ENCODE results near the gene ARMC8. TPM values are rescaled to one million over a fixed set of nuclear protein-coding genes. Genes with fewer than 3 reads are reported as not detected.

The ARMC8 gene
- total and polyA plus RNA-seq, 4 donors = 8.4 to 53.6 (median 22.8) TPM

DNA sequence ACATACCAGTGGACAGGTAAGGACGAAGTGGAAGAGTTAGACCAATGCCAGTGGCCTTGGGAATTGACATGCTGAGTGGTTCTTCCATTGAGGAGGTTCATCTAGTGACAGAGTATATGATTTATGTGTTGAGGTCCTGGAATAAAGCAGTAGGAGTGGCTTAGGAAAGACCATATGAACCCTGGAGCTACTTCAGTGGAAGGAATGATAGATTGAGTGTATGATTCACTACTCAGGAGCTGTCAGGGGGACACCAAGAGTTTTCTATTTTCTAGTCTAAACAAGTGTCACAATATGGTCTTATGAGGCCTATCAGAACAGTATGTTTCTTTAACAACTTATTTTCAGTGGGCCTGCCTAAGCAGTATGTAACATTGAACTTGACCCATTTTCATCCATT lies 78.6 kb downstream of the ARMC8 start:
- no peak overlapping the region for H3K9ac ChIP-seq (ENCODE audit: low read depth in 1 of 2, low read length in 2 of 2)
- 98% methylated on average over 1 of the region's 1 CpG for WGBS
- TF ChIP-seq, protein P1, sequence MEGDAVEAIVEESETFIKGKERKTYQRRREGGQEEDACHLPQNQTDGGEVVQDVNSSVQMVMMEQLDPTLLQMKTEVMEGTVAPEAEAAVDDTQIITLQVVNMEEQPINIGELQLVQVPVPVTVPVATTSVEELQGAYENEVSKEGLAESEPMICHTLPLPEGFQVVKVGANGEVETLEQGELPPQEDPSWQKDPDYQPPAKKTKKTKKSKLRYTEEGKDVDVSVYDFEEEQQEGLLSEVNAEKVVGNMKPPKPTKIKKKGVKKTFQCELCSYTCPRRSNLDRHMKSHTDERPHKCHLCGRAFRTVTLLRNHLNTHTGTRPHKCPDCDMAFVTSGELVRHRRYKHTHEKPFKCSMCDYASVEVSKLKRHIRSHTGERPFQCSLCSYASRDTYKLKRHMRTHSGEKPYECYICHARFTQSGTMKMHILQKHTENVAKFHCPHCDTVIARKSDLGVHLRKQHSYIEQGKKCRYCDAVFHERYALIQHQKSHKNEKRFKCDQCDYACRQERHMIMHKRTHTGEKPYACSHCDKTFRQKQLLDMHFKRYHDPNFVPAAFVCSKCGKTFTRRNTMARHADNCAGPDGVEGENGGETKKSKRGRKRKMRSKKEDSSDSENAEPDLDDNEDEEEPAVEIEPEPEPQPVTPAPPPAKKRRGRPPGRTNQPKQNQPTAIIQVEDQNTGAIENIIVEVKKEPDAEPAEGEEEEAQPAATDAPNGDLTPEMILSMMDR (IDR thresholded peaks at IDR 0.05; ENCODE audit: low read depth, low read length, missing input control) = no peak
- no peak for TF ChIP-seq HNF4G (IDR thresholded peaks at IDR 0.05)
- TF ChIP-seq, protein P2, sequence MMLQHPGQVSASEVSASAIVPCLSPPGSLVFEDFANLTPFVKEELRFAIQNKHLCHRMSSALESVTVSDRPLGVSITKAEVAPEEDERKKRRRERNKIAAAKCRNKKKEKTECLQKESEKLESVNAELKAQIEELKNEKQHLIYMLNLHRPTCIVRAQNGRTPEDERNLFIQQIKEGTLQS (IDR thresholded peaks at IDR 0.05) = no peak
- TF ChIP-seq, protein P3, sequence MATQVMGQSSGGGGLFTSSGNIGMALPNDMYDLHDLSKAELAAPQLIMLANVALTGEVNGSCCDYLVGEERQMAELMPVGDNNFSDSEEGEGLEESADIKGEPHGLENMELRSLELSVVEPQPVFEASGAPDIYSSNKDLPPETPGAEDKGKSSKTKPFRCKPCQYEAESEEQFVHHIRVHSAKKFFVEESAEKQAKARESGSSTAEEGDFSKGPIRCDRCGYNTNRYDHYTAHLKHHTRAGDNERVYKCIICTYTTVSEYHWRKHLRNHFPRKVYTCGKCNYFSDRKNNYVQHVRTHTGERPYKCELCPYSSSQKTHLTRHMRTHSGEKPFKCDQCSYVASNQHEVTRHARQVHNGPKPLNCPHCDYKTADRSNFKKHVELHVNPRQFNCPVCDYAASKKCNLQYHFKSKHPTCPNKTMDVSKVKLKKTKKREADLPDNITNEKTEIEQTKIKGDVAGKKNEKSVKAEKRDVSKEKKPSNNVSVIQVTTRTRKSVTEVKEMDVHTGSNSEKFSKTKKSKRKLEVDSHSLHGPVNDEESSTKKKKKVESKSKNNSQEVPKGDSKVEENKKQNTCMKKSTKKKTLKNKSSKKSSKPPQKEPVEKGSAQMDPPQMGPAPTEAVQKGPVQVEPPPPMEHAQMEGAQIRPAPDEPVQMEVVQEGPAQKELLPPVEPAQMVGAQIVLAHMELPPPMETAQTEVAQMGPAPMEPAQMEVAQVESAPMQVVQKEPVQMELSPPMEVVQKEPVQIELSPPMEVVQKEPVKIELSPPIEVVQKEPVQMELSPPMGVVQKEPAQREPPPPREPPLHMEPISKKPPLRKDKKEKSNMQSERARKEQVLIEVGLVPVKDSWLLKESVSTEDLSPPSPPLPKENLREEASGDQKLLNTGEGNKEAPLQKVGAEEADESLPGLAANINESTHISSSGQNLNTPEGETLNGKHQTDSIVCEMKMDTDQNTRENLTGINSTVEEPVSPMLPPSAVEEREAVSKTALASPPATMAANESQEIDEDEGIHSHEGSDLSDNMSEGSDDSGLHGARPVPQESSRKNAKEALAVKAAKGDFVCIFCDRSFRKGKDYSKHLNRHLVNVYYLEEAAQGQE (IDR thresholded peaks at IDR 0.05) = no peak

DNA sequence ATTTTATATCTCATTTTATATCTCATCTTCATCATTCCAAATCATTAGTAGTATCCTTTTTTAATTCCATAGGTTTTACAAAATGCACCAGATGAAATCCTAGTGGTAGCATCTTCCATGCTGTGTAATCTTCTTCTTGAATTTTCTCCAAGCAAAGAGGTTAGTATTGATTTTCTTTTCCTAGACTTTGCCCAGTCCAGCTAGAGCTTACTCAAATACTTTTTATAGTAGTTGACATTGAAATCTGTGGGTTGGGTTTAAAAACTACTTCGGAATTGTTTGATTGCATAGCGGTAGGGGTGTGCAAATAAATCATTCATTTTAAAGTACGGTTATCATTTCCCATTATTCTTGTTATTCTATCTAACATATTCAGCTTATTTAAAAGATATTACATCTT lies 80.0 kb downstream of the ARMC8 start:
- Histone ChIP-seq H3K36me3 (ENCODE audit: control insufficient read depth in 4 of 4, insufficient read depth in 3 of 4, low read depth in 1 of 4, low read length in 3 of 4) (peaks cover 3 to 16% (median 10%) of the 10 kb centered on the region in 4 donors), H3K4me3 (ENCODE audit: low read depth in 1 of 3, low read length in 3 of 3) (no peak overlapping the region), H3K9me3 (ENCODE audit: control insufficient read depth in 4 of 4, low read length in 3 of 4) (no peaks in the 10 kb centered on the region), H3K27ac (ENCODE audit: low read depth in 1 of 2, low read length in 2 of 2) (no peak overlapping the region), H3K27me3 (ENCODE audit: control insufficient read depth in 4 of 4, insufficient read depth in 4 of 4, low read length in 3 of 4) (no peaks in the 10 kb centered on the region), H3K4me1 (ENCODE audit: control insufficient read depth in 4 of 4, insufficient read depth in 4 of 4, low read length in 3 of 4) (no peaks in the 10 kb centered on the region), H3K9ac (ENCODE audit: low read depth in 1 of 2, low read length in 2 of 2) (no peak overlapping the region)
- TF ChIP-seq, protein P4, sequence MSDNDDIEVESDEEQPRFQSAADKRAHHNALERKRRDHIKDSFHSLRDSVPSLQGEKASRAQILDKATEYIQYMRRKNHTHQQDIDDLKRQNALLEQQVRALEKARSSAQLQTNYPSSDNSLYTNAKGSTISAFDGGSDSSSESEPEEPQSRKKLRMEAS (IDR thresholded peaks at IDR 0.05) = peak; percentile 14
- no peak for TF ChIP-seq FOXA1 (IDR thresholded peaks at IDR 0.05)
- TF ChIP-seq HNF4A (conservative IDR thresholded peaks at IDR 0.05) = peak; percentile 75 to 83
- no peak for TF ChIP-seq RXRA (IDR thresholded peaks at IDR 0.05)
- TF ChIP-seq, protein P5, sequence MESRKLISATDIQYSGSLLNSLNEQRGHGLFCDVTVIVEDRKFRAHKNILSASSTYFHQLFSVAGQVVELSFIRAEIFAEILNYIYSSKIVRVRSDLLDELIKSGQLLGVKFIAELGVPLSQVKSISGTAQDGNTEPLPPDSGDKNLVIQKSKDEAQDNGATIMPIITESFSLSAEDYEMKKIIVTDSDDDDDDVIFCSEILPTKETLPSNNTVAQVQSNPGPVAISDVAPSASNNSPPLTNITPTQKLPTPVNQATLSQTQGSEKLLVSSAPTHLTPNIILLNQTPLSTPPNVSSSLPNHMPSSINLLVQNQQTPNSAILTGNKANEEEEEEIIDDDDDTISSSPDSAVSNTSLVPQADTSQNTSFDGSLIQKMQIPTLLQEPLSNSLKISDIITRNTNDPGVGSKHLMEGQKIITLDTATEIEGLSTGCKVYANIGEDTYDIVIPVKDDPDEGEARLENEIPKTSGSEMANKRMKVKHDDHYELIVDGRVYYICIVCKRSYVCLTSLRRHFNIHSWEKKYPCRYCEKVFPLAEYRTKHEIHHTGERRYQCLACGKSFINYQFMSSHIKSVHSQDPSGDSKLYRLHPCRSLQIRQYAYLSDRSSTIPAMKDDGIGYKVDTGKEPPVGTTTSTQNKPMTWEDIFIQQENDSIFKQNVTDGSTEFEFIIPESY (IDR thresholded peaks at IDR 0.05) = no peak
- peak; percentile 38 for TF ChIP-seq HNF4G (IDR thresholded peaks at IDR 0.05)
- peak in 1 of 2 donors; percentile 32 for TF ChIP-seq JUND (IDR thresholded peaks at IDR 0.05)
- DNase-seq (ENCODE audit: low spot score) = no peak
- 47% methylated on average over 3 of the region's 3 CpGs for WGBS

More for the DNA sequence above, 78.6 kb downstream of the ARMC8 start:
- no peak for DNase-seq (ENCODE audit: low spot score)
- Histone ChIP-seq H3K9me3 (ENCODE audit: control insufficient read depth in 4 of 4, low read length in 3 of 4) (no peaks in the 10 kb centered on the region), H3K4me3 (ENCODE audit: low read depth in 1 of 3, low read length in 3 of 3) (no peak overlapping the region), H3K27me3 (ENCODE audit: control insufficient read depth in 4 of 4, insufficient read depth in 4 of 4, low read length in 3 of 4) (no peaks in the 10 kb centered on the region), H3K27ac (ENCODE audit: low read depth in 1 of 2, low read length in 2 of 2) (no peak overlapping the region), H3K4me1 (ENCODE audit: control insufficient read depth in 4 of 4, insufficient read depth in 4 of 4, low read length in 3 of 4) (no peaks in the 10 kb centered on the region), H3K36me3 (ENCODE audit: control insufficient read depth in 4 of 4, insufficient read depth in 3 of 4, low read depth in 1 of 4, low read length in 3 of 4) (peaks cover 1 to 8% (median 3%) of the 10 kb centered on the region in 4 donors)

All from liver (tissue), 9 donors.